Adrenal gland (tissue), 12 donors: ENCODE measurements around the gene PTPN22. TPM values are rescaled to one million over a fixed set of nuclear protein-coding genes. Genes with fewer than 3 reads are reported as not detected.

Source experiments
- DNase-seq, 7 donors: peaks; one replicate each; pipeline ENCODE4 v3.0.0-alpha.2; 2019 to 2020
- H3K27ac ChIP-seq, 5 donors: fragments of 200-600 bp; sonication (generic) in 4 of 5; 1 replicate in 3 of 5; 2 replicates in 2 of 5; pipeline versions ENCODE4 v1.5.1 to v1.8.0; 2016 to 2020; ENCODE audit warnings: mild to moderate bottlenecking in 1 of 5
- H3K27me3 ChIP-seq: fragments of 200-600 bp; 2 replicates; pipeline ENCODE4 v1.8.0; 2021
- H3K36me3 ChIP-seq, 2 donors: fragments of 200-600 bp; replicated peaks in 1 of 2; 1 replicate in 1 of 2; 2 replicates in 1 of 2; pipeline versions ENCODE4 v1.5.1 to v1.8.0; 2018 to 2022
- H3K4me1 ChIP-seq, 2 donors: fragments of 200-600 bp; replicated peaks in 1 of 2; 1 replicate in 1 of 2; 2 replicates in 1 of 2; pipeline versions ENCODE4 v1.5.1 to v1.8.0; 2018 to 2021
- H3K4me3 ChIP-seq, 4 donors: fragments of 200-600 bp; sonication (generic) in 3 of 4; one replicate each; pipeline ENCODE4 v1.5.1; 2016 to 2018
- H3K9me3 ChIP-seq, 3 donors: fragments of 200-600 bp; sonication (generic) in 1 of 3; replicated peaks in 1 of 3; 1 replicate in 2 of 3; 2 replicates in 1 of 3; pipeline versions ENCODE4 v1.5.1 to v1.8.0; 2016 to 2021
- CTCF ChIP-seq, 6 experiments: fragments of 450-650 bp in 4 of 6; fragments of 200-600 bp in 2 of 6; sonication (generic) in 1 of 6; IDR thresholded peaks; 1 replicate in 5 of 6; 2 replicates in 1 of 6; pipeline versions ENCODE4 v1.5.1 to v1.8.0; 2016 to 2021; ENCODE audit warnings: antibody characterized with exemption in 6 of 6, mild to moderate bottlenecking in 2 of 6, moderate library complexity in 1 of 6
- POLR2A ChIP-seq, 2 donors: fragments of 450-650 bp; IDR thresholded peaks; one replicate each; pipeline ENCODE4 v1.6.1; 2017; ENCODE audit warnings: antibody characterized with exemption in 2 of 2, mild to moderate bottlenecking in 2 of 2, moderate library complexity in 1 of 2
- WGBS, 4 donors: extraction: QIAGEN DNeasy Blood & Tissue Kit in 2 of 4; methylation state at CpG; one replicate each; pipeline versions ENCODE4 v1.1.5 to v1.1.7; 2013 to 2017; 5-methylcytosine and 5-hydroxymethylcytosine counted together
- intact Hi-C, 2 donors: fragments of 100-400 bp; cut with DNase I; formaldehyde crosslinking; loops; one replicate each; pipeline versions ENCODE4 v1.14.1 to v1.15.0; 2022 to 2023
- polyA plus RNA-seq, 3 donors: library from polyadenylated mRNA; stranded (reverse); fragments of 200-250 nt in 2 of 3; fragments of 350-450 nt in 1 of 3; fragmentation: Illumina TruSeq in 1 of 3; extraction: RNeasy Lipid Tissue Mini Kit (QIAGEN cat#74804) in 1 of 3; gene quantifications; one replicate each; pipeline ENCODE4 v1.2.3, GENCODE V29; 2013 to 2014
- total RNA-seq, 9 donors: library from RNA; depleted of rRNA in 4 of 9; stranded (reverse); fragments of >200 nt in 4 of 9; fragments of 120-200 nt in 1 of 9; fragmentation: NEBNext Ultra II Directional in 1 of 9; extraction: Animal tissue kit (Norgen Biotek cat#: 25700) in 1 of 9; gene quantifications; one replicate each; pipeline versions ENCODE4 v1.1.0 to v1.2.4, GENCODE V29; 2013 to 2023
- donor health status: healthy with polysubstance abuse.
- donor health status: Bipolar disorder and iron deficiency.
- donor health status: DM: yes; HTN: yes; CAD: no.
- donor health status: DM: no; HTN: no; CAD: no.
- donor health status: DM: no; HTN: no; CAD: no.
- donor health status: DM: yes; HTN: yes; CAD: no.

Gene PTPN22
- total and polyA plus RNA-seq, 12 donors: 0.28 to 6.2 (median 2.7) TPM

DNA sequence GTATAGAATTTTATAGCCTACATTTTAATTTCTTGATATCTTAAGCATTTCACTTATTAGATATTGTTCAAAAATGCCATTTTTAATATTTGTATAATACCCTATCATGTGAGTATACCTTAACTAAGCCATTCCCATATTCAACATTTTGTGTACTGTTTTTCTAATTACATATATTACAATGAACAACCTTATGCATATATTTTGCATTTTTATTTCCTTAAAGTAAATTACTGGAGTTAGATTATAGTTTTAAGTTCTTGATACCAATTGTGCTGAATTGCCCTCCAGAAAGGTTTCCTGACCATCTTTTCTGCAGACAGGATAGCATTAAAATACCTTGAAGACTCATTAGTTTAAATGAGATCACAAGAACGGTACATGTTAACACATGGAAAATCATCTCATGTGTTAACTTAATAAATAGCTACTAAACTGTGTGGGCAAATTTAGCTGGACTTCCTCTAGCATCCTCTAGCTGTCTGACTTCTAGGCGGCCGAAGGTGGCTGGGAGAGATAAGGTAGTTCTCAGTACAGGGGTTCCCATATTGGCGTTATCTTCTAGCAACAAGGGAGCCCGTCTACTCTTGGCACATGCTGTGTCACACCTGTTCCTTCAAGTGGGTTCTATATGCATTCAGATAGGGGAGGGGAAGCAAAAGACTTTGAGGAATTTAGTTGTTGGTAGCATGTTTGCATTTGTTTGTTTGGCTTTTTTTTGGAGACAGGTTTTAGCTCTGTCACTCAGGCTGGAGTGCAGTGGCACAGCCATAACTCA, 42.6 kb upstream of the PTPN22 start:
- Histone ChIP-seq H3K9me3 (no peaks in the 10 kb centered on the region), H3K27me3 (no peaks in the 10 kb centered on the region), H3K27ac (no peak overlapping the region), H3K4me1 (no peaks in the 10 kb centered on the region), H3K4me3 (no peak overlapping the region), H3K36me3 (peaks cover 0 to 26% of the 10 kb centered on the region in 2 donors)
- TF ChIP-seq POLR2A (IDR thresholded peaks at IDR 0.05) (no peak), CTCF (IDR thresholded peaks at IDR 0.05) (no peak)
- 79 to 95% (median 85%) methylated on average over 5 of the region's 5 CpGs for WGBS, 4 donors
- intact Hi-C loops: loop anchor here in 1 of 2 donors (10.0 kb wide), 1 partner anchor 89 kb away; no protein-coding TSS in a partner anchor
- no peak for DNase-seq

- intact Hi-C loops: loop anchor here in 1 of 2 donors (10.0 kb wide), 1 partner anchor 88 kb away; no protein-coding TSS in a partner anchor
- H3K9me3 ChIP-seq: no peaks in the 10 kb centered on the region
- peak overlapping the region in 2 of 5 donors; percentile 29 to 55 for H3K27ac ChIP-seq
- H3K4me3 ChIP-seq: no peak overlapping the region
- H3K27me3 ChIP-seq: no peaks in the 10 kb centered on the region
- no peak for DNase-seq
- H3K36me3 ChIP-seq: peaks cover 0 to 34% of the 10 kb centered on the region in 2 donors
- no peaks in the 10 kb centered on the region for H3K4me1 ChIP-seq
- 41 to 59% (median 50%) methylated on average over 3 of the region's 3 CpGs for WGBS, 4 donors
- TF ChIP-seq POLR2A (IDR thresholded peaks at IDR 0.05) (no peak), CTCF (IDR thresholded peaks at IDR 0.05) (no peak)
Observed at GRCh38 chr1:113913312-113913668, 41.8 kb upstream of the PTPN22 start.

GRCh38 chr1:113912594-113913311, 41.2 kb upstream of the PTPN22 start:
- WGBS, 4 donors: 49 to 67% (median 58%) methylated on average over 6 of the region's 6 CpGs
- H3K4me3 ChIP-seq: no peak overlapping the region
- no peaks in the 10 kb centered on the region for H3K9me3 ChIP-seq
- TF ChIP-seq CTCF (IDR thresholded peaks at IDR 0.05) (no peak), POLR2A (IDR thresholded peaks at IDR 0.05) (no peak)
- H3K27ac ChIP-seq: peak overlapping the region in 2 of 5 donors; percentile 29 to 55
- H3K27me3 ChIP-seq: no peaks in the 10 kb centered on the region
- no peaks in the 10 kb centered on the region for H3K4me1 ChIP-seq
- intact Hi-C loops: loop anchor here in 1 of 2 donors (10.0 kb wide), 1 partner anchor 88 kb away; no protein-coding TSS in a partner anchor
- H3K36me3 ChIP-seq: peaks cover 0 to 39% of the 10 kb centered on the region in 2 donors
- peak in 6 of 7 donors; percentile 25 to 62 (median 32) for DNase-seq

- Histone ChIP-seq H3K27ac (peak overlapping the region in 4 of 5 donors; percentile 74 to 96 (median 90)), H3K4me3 (peak overlapping the region; percentile 57 to 77 (median 68)), H3K4me1 (peaks cover 5 to 23% of the 10 kb centered on the region in 2 donors), H3K36me3 (peaks cover 0 to 35% of the 10 kb centered on the region in 2 donors), H3K9me3 (no peaks in the 10 kb centered on the region), H3K27me3 (no peaks in the 10 kb centered on the region)
- DNase-seq: no peak
- peak in 1 of 6 experiments; percentile 8 for TF ChIP-seq CTCF (IDR thresholded peaks at IDR 0.05)
- TF ChIP-seq POLR2A (IDR thresholded peaks at IDR 0.05): no peak
- intact Hi-C loops: loop anchor here in 1 of 2 donors (5.0 kb wide), 1 partner anchor 68 kb away; no protein-coding TSS in a partner anchor
- 0 to 2% (median 1%) methylated on average over 10 to 17 of the region's 17 CpGs for WGBS, 4 donors
Observed at GRCh38 chr1:113905435-113905861, 33.9 kb upstream of the PTPN22 start.
